ENCODE measurements around the gene ELL2.
"Not testable (repeated sequence)": the region's sequence is repeated elsewhere in the genome, so short reads cannot be mapped to it uniquely, and the experiment has no call there.

The ELL2 gene

DNA sequence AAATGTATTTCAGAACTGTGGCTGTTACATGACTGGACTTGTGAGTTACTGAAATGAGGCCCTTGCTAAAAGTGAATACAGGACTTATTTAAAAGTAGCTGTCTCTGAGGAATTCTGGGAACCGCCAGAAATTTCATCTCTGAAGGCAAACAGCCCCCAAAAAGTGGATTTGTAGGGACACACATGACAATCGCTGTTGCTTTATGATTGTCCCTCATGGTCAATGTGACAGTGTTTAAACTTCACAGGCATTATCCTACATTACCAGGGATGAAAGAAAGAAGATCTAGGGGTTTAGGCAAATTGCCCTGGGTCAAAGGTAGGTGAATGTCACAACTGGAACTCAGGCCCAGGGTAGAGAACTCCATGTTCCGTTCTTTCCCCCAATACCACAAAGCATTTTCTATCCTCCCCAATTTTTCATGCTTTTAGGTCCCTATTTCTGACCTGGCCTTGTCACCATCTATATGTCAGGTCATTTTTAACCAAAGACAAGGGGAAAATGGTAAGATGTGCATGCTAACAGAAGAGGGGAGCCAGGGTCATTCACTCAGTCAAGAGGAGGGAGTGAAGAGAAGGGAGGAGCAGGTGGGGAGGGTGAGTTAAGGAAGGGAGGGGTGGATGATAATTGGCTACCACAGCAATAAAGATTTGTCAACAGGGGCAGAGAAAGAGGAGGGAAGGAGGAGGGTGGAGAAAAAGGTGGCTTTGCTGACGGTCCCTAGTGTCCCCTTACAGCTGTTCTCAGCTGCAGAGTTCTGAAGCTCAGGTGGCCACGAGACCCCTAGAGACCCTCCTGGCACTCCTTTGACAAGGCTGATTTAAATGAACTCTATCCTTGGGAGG is 81.3 kb downstream of the ELL2 start:
- DNase-seq (ENCODE audit: low spot score): no peak

GRCh38 chr5:95879661-95880060 is 82.0 kb downstream of the ELL2 start:
- no peak for DNase-seq (ENCODE audit: low spot score)

GRCh38 chr5:95878417-95879323 is 83.0 kb downstream of the ELL2 start:
- no peak for DNase-seq (ENCODE audit: low spot score)

DNA sequence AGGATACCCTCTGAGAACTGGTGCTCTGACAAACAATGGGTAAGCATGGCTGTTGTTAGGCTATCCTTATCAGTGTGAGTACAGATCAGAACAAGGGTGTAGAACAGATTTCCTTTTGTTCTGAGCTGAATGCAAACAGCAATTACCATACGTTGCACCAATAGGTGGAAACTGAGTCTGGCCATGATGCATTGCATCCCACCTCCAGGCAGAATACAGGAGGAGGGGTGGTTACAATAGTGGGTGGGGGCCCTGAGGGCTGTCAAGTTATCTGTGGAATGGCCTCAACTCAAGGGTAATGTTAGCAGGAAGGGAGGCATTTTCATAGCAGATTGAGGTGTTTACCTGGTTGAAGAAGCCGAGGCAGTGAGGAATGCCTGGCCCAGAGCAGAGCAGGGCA is 84.9 kb downstream of the ELL2 start:
- DNase-seq (ENCODE audit: low spot score): no peak

DNA sequence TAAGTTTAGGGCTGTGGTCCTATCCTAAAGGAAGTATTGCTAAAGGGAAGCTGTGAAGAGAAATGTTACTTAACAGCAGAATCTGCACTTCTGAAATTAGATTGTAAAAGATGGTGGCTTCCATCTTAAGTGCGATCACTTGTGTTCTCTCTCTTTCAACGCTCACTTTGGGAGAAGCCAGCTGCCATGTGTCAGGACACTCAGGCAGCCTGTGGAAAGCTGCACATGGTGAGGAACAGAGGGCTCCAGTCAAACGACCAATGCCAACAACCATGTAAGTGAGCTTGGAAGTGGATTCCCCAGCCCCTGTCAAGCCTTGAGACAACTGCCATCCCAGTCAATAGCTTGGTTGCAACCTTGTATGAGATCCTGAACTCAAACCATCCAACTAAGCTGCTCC is 87.4 kb downstream of the ELL2 start:
- DNase-seq (ENCODE audit: low spot score): no peak

- no peak for DNase-seq (ENCODE audit: low spot score)
Measured at GRCh38 chr5:95873351-95873750, 88.3 kb downstream of the ELL2 start.

DNA sequence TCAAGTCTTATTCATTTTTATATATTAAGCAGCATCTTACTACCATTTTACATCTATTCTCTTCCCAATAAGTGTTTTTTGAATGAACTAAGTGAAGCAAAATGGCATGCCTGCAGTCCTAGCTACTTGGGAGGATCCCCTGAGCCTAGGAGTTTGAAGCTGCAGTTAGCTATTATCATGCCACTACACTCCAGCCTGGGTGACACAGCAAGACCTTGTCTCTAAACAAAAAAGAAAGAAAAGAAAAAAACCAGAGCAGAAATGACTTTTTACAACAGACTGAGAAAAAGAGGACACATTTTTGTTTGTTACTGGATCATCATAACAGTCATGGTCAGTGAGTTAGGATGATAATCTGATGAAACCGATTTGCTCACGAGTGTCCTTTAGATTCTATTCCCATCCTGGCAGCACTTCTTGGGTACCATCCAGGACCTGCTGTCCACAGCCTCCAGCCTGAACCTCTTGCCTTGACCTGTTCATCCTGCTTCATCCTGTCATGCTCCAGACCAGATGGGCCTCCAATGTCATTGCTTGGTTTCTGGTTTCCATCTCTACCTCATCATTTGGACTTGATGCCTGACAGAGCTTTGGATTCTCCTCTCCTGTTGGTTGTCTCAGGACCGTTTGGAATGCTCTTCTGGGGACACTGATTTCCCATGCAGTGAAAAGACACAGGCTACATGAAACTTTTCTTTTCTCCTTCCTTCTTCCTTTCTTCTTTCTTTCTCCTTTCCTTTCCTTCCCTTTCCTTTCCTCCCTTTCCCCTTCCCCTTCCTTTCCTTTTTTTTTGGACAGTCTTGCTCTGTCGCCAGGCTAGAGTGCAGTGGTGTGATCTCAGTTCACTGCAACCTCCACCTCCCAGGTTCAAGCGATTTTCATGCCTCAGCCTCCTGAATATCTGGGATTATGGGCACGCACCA is 89.0 kb downstream of the ELL2 start:
- DNase-seq (ENCODE audit: low spot score): no peak

DNA sequence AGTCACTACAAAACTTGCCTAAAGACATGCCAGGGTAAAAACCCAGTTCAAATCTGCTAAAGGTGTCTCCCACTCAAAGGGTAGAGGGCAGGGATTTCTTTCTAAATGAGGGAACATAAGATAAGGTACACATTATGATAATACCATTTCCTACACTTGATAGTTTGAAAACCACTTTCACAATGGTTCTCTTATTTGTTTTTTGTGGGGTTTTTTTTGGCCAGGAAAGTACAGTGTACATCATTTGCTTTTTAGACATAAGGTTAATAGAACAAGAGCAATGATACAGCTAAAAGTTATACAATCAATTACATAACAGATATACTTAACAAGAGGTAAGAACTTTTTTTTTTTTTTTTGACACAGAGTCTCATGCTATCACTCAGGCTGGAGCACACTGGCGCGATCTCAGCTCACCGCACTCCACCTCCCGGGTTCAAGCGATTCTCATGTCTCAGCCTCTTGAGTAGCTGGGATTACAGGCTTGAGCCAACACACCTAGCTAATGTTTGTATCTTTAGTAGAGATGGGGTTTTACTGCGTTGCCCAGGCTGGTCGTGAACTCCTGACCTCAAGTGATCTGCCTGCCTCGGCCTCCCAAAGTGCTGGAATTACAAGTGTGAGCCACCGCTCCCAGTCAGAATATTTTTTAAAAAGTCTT is 90.4 kb downstream of the ELL2 start:
- DNase-seq (ENCODE audit: low spot score): no peak

- no peak for DNase-seq (ENCODE audit: low spot score)
Measured at GRCh38 chr5:95870105-95870672, 91.5 kb downstream of the ELL2 start.

- DNase-seq (ENCODE audit: low spot score): not testable (repeated sequence)
Measured at GRCh38 chr5:95869173-95869855, 92.3 kb downstream of the ELL2 start.

DNA sequence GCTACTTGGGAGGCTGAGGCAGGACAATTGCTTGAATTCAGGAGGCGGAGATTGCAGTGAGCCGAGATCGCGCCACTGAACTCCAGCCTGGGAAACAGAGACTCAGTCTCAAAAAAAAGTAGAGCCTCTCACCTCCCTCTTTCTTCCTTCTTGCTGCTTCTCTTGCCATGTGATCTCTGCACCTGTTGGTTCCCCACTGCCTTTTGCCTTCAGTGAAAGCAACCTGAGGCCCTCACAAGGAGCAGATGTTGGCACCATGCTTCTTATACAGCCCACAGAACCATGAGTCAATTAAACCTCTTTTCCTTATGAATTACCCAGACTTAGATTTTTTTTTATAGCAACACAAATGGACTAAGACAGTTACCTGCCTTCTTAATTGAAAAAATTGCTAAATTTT is 93.5 kb downstream of the ELL2 start:
- no peak for DNase-seq (ENCODE audit: low spot score)

GRCh38 chr5:95866435-95867040 is 95.1 kb downstream of the ELL2 start:
- no peak for DNase-seq (ENCODE audit: low spot score)

- no peak for DNase-seq (ENCODE audit: low spot score)
Measured at GRCh38 chr5:95864944-95865504, 96.6 kb downstream of the ELL2 start.

- DNase-seq (ENCODE audit: low spot score): no peak
Measured at GRCh38 chr5:95864456-95864855, 97.2 kb downstream of the ELL2 start.

DNA sequence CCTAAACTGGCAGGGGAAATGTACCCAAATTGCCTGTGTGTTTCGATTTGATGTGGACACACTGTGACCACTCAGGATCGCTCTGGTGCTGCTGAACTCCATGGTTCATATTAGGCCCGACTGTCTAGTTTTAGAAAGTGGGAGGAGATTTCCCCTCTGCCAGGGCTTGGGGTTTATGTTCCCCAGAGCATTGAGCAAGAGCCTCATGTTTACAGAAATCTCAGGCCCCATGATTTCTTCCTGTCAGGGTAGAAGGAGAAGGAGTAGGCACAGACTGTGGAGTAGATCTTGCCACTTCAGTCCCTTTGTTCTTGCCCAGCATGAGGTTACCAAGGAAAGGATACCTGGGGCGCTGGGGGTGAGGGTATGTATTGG is 98.3 kb downstream of the ELL2 start:
- DNase-seq (ENCODE audit: low spot score): no peak

GRCh38 chr5:95862671-95863382 is 98.8 kb downstream of the ELL2 start:
- DNase-seq (ENCODE audit: low spot score): no peak

GRCh38 chr5:95861864-95862561 is 99.6 kb downstream of the ELL2 start:
- DNase-seq (ENCODE audit: low spot score): no peak

- no peak for DNase-seq (ENCODE audit: low spot score)
Measured at GRCh38 chr5:95861221-95861863, 100.3 kb downstream of the ELL2 start.

Data from ecto neural progenitor cell (in vitro differentiated cells).